Esophagus muscularis mucosa (tissue), 4 donors: ENCODE results near the gene NDUFAF8. TPM values are rescaled to one million over a fixed set of nuclear protein-coding genes. Genes with fewer than 3 reads are reported as not detected.

Experiments
- DNase-seq: peaks from one replicate; pipeline ENCODE4 v3.0.0-alpha.2; 2017; ENCODE audit errors: extremely low spot score
- H3K27ac ChIP-seq, 4 donors: fragments of 200-600 bp; sonication (generic); replicated peaks in 1 of 4; 1 replicate in 3 of 4; 2 replicates in 1 of 4; pipeline ENCODE4 v1.5.1; 2016 to 2019; ENCODE audit warnings: mild to moderate bottlenecking in 1 of 4
- H3K27me3 ChIP-seq, 4 donors: fragments of 200-600 bp; sonication (generic); one replicate each; pipeline versions ENCODE4 v1.5.1 to v1.6.0; 2016 to 2019
- H3K36me3 ChIP-seq, 4 donors: fragments of 200-600 bp; sonication (generic); one replicate each; pipeline ENCODE4 v1.5.1; 2016 to 2019
- H3K4me1 ChIP-seq, 4 donors: fragments of 200-600 bp; sonication (generic); one replicate each; pipeline ENCODE4 v1.5.1; 2016 to 2019
- H3K4me3 ChIP-seq, 4 donors: fragments of 200-600 bp; sonication (generic); 1 replicate in 2 of 4; 2 replicates in 2 of 4; pipeline ENCODE4 v1.5.1; 2016 to 2019; ENCODE audit warnings: mild to moderate bottlenecking in 4 of 4, moderate library complexity in 1 of 4
- H3K9me3 ChIP-seq, 4 donors: fragments of 200-600 bp; sonication (generic); 1 replicate in 3 of 4; 2 replicates in 1 of 4; pipeline ENCODE4 v1.5.1; 2016 to 2019
- CTCF ChIP-seq, 3 experiments: fragments of 200-600 bp in 2 of 3; fragments of 450-650 bp in 1 of 3; sonication (generic) in 2 of 3; IDR thresholded peaks; one replicate each; pipeline ENCODE4 v1.5.1; 2017 to 2019; ENCODE audit warnings: antibody characterized with exemption in 3 of 3, mild to moderate bottlenecking in 2 of 3, moderate library complexity in 1 of 3
- EP300 ChIP-seq: sonication (generic); formaldehyde crosslinking; IDR thresholded peaks from one replicate; pipeline ENCODE4 v1.6.1; 2017; ENCODE audit warnings: antibody characterized with exemption
- POLR2A ChIP-seq: fragments of 450-650 bp; IDR thresholded peaks from one replicate; pipeline ENCODE4 v1.6.1; 2017; ENCODE audit warnings: antibody characterized with exemption, moderate library complexity, mild to moderate bottlenecking, low read depth
- POLR2AphosphoS5 ChIP-seq, 2 donors: sonication (generic); formaldehyde crosslinking; IDR thresholded peaks; one replicate each; pipeline ENCODE4 v1.6.1; 2017; ENCODE audit warnings: antibody characterized with exemption in 2 of 2
- WGBS: methylation state at CpG from one replicate; pipeline ENCODE4 v1.1.5; 2018; 5-methylcytosine and 5-hydroxymethylcytosine counted together
- intact Hi-C: fragments of 100-400 bp; cut with DNase I; formaldehyde crosslinking; loops from one replicate; pipeline ENCODE4 v1.15.1; 2023
- total RNA-seq, 4 donors: library from RNA; depleted of rRNA; stranded (reverse); fragments of >200 nt; gene quantifications; one replicate each; pipeline versions ENCODE4 v1.1.0 to v1.2.1, GENCODE V29; 2016

NDUFAF8 gene
- total RNA-seq, 4 donors from 2014 or later = 34.6 to 54.8 (median 40.4) TPM

DNA sequence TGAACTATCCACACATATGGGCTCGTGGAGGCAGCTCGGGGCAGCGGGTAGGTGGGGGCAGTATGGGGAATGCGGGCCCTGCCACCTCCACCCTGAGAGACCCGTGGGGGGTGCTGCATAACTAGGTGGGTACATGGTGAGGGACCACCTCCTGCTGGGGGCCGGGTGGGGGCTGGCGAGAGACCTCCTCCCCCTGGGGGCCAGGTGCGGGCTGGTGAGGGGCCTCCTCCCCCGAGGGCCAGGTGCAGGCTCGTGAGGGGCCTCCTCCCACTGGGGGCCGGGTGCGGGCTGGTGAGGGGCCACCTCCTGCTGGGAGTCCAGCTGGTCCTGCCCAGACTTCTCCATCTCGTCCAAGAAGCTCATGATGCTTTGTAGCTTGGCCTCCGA, 41.7 kb upstream of the NDUFAF8 start:
- WGBS = 80% methylated on average over 11 of the region's 14 CpGs

GRCh38 chr17:81197831-81198490, 41.2 kb upstream of the NDUFAF8 start:
- Histone ChIP-seq H3K9me3 (no peaks in the 10 kb centered on the region), H3K36me3 (peaks cover 0 to 58% (median 30%) of the 10 kb centered on the region in 4 donors), H3K4me1 (peaks cover 9 to 19% (median 12%) of the 10 kb centered on the region in 4 donors), H3K4me3 (no peak overlapping the region), H3K27ac (no peak overlapping the region), H3K27me3 (no peaks in the 10 kb centered on the region)
- TF ChIP-seq CTCF (IDR thresholded peaks at IDR 0.05) (no peak), EP300 (no peak), POLR2AphosphoS5 (IDR thresholded peaks at IDR 0.05) (no peak), POLR2A (no peak)
- intact Hi-C loops = loop anchor here (5.0 kb wide), 1 partner anchor 56 kb away; no protein-coding TSS in a partner anchor
- DNase-seq = no peak
- WGBS = no CpG with 5 or more reads among the region's 21 CpGs

More for the DNA sequence above, 41.7 kb upstream of the NDUFAF8 start:
- Histone ChIP-seq H3K27ac (no peak overlapping the region), H3K4me1 (peaks cover 9 to 19% (median 12%) of the 10 kb centered on the region in 4 donors), H3K36me3 (peaks cover 0 to 59% (median 29%) of the 10 kb centered on the region in 4 donors), H3K4me3 (no peak overlapping the region), H3K27me3 (no peaks in the 10 kb centered on the region), H3K9me3 (no peaks in the 10 kb centered on the region)
- no peak for DNase-seq
- intact Hi-C loops = loop anchor here (5.0 kb wide), 1 partner anchor 55 kb away; no protein-coding TSS in a partner anchor
- no peak for TF ChIP-seq EP300
- no peak for TF ChIP-seq POLR2AphosphoS5 (IDR thresholded peaks at IDR 0.05)
- TF ChIP-seq CTCF (IDR thresholded peaks at IDR 0.05) = no peak
- no peak for TF ChIP-seq POLR2A

DNA sequence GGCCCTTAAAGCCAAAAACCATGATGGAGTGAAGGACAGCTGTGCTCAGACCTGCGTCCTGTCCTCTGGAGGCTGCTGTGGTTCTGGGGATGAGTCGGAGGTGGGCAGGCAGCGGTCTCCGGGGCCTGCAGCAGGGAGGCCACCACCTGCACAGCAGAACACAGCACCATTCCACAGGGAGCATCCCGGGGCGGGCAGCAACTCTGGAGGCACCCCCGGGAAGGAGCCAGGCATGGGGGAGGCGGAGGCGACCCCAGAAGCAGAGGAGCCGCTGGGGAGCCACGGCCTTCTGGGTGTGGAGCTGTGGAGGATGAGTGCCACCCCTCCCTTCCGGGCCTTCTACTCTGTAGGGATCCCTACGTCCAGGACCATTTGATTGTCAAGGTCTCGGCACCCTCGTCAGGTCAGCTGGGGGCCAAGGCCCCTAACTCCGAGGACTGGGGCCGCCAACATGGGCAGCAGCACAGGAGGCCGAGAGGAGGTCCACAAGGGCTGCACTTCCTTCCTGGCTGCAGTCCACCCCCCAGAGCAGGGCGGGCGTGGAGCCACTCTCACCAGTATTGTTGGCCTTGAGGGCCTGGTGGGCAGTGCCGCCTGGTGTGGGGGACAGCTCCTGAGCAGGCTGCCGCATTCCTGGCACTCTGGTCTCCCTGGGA, 40.2 kb upstream of the NDUFAF8 start:
- no peak overlapping the region for H3K4me3 ChIP-seq
- intact Hi-C loops = loop anchor here (5.0 kb wide), 1 partner anchor 57 kb away; no protein-coding TSS in a partner anchor
- TF ChIP-seq CTCF (IDR thresholded peaks at IDR 0.05) = no peak
- no peak for TF ChIP-seq POLR2A
- TF ChIP-seq POLR2AphosphoS5 (IDR thresholded peaks at IDR 0.05) = no peak
- no peak for TF ChIP-seq EP300
- H3K27ac ChIP-seq = no peak overlapping the region
- no peaks in the 10 kb centered on the region for H3K9me3 ChIP-seq
- WGBS = 97% methylated on average over 16 of the region's 22 CpGs
- no peak for DNase-seq
- H3K36me3 ChIP-seq = peaks cover 0 to 60% (median 39%) of the 10 kb centered on the region in 4 donors
- H3K27me3 ChIP-seq = no peaks in the 10 kb centered on the region
- H3K4me1 ChIP-seq = peaks cover 9 to 19% (median 12%) of the 10 kb centered on the region in 4 donors

DNA sequence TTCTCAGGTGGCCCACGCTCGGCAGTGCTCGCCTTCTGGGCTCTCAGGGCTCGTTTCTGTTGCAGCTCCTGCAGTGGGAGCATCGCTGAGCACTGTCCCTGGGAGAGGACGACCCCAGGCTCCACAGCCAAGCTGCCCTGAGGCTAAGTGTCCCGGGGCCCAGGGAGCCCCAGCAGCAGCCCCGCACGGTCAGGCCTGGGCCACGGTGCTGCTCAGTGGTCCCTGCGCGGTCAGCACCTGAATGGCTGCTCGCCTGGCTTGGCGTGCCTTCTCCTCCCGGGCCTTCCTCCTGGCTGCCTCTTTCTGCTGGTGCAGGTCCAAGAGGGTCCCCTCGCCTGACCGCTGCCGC, 39.7 kb upstream of the NDUFAF8 start:
- Histone ChIP-seq H3K27ac (no peak overlapping the region), H3K36me3 (peaks cover 0 to 64% (median 40%) of the 10 kb centered on the region in 4 donors), H3K4me1 (peaks cover 9 to 19% (median 12%) of the 10 kb centered on the region in 4 donors), H3K9me3 (no peaks in the 10 kb centered on the region), H3K4me3 (no peak overlapping the region), H3K27me3 (no peaks in the 10 kb centered on the region)
- DNase-seq = no peak
- 89% methylated on average over 3 of the region's 18 CpGs for WGBS
- TF ChIP-seq POLR2A (no peak), POLR2AphosphoS5 (IDR thresholded peaks at IDR 0.05) (no peak), EP300 (no peak), CTCF (IDR thresholded peaks at IDR 0.05) (no peak)
- intact Hi-C loops = loop anchor here (5.0 kb wide), 1 partner anchor 57 kb away; no protein-coding TSS in a partner anchor
